Stimulated activated effector memory CD8-positive, alpha-beta T cell treated with anti-CD3 and anti-CD28 coated beads, Interleukin-12 subunit alpha, Interleukin-12 subunit beta, amount 100 ng/mL, for 72 hours (primary cell): ENCODE data around the gene EVI2B.
"Not testable (repeated sequence)": the region's sequence is repeated elsewhere in the genome, so short reads cannot be mapped to it uniquely, and the experiment has no call there.

ENCODE experiments used
- ATAC-seq: fragments of 150-1000 bp; cut with Tn5 transposase; 2 replicates; pipeline ENCODE4 v1.10.0; 2021
- DNase-seq, 2 donors: peaks; one replicate each; pipeline ENCODE4 v3.0.0; 2021 to 2022; ENCODE audit warnings: low spot score in 2 of 2
- H3K27ac Mint-ChIP-seq: one replicate; pipeline ENCODE4 v1.8.0; 2022; ENCODE audit warnings: mild to moderate bottlenecking, mixed read lengths
- H3K36me3 Mint-ChIP-seq: one replicate; pipeline ENCODE4 v1.8.0; 2022; ENCODE audit warnings: mild to moderate bottlenecking, mixed read lengths
- H3K4me1 Mint-ChIP-seq: one replicate; pipeline ENCODE4 v1.8.0; 2022; ENCODE audit warnings: mixed read lengths
- H3K4me3 Mint-ChIP-seq: one replicate; pipeline ENCODE4 v1.8.0; 2022; ENCODE audit warnings: mild to moderate bottlenecking, mixed read lengths
- H3K9me3 Mint-ChIP-seq: one replicate; pipeline ENCODE4 v1.8.0; 2022; ENCODE audit warnings: mixed read lengths

Gene EVI2B

DNA sequence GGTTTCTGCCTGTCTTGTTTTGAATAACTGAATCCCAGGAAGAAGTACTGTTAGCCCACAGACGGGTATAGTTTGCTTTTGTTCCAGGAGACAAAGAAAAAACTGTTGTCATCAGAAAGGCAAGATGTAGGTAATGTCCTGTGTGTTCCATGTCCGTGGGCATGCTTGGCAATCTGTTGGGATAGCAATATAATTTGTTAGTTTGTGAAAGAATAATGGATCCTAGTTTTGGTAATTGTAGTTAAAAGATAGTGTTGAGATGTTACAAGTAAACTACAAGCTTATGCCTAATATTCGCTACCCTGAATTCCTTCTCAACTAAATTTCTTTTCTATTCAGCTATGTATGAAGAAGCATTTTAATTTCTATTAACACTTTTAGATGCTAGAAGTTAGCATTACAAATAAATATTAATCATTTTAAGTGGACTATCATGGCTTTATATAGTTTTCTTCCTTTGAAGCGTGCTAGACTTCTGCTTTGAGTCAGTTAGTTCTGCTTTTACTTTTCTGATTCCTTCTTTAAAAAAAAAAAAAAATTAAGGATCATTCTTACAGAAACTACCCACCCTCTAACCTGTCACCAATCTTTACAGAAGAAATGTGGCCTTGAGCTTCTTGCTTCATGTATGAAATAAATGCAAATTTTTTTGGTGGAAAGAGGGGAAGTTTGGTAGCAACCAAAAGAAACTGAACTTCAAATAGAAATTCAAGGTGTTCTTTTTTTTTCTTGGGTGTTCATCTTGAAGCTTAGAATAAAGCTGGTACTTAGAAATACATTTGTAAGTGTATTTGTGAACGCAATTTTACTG, 5.2 kb upstream of the EVI2B start:
- ATAC-seq (peak; percentile 23), DNase-seq (no peak)
- H3K4me3 Mint-ChIP-seq = peak overlapping the region; percentile 70
- peaks cover 36% of the 10 kb centered on the region for H3K4me1 Mint-ChIP-seq
- H3K27ac Mint-ChIP-seq = peak overlapping the region; percentile 88
- peaks cover 46% of the 10 kb centered on the region for H3K36me3 Mint-ChIP-seq
- no peaks in the 10 kb centered on the region for H3K9me3 Mint-ChIP-seq

DNA sequence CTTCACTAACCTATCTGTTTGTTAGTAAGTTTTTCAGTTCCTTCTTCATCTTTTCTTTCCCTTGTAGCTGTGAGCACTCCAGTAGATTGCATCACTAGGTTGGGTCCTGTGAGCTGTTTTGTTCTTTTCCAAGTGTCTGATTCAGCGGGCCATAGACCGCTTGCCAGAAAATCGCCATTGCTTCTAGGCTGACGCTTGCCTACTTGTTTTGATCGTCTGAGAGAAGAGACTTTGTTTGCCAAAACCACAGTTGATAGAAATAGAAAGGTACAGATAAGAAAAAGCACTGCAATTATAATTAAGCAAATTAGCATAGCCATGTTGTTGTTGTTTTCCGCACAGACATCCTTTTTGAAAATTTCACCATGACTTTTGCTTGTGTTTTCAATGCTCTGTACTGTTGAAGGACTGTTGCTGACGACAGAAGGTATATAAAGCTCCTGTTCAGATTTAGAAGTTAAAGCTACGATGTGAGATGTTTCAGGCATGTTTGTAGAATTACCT, 4.5 kb upstream of the EVI2B start:
- peak overlapping the region; percentile 88 for H3K27ac Mint-ChIP-seq
- H3K4me3 Mint-ChIP-seq = peak overlapping the region; percentile 70
- peaks cover 31% of the 10 kb centered on the region for H3K4me1 Mint-ChIP-seq
- DNase-seq = peak in 1 of 2 donors; percentile 67
- ATAC-seq = peak; percentile 68
- no peaks in the 10 kb centered on the region for H3K9me3 Mint-ChIP-seq
- H3K36me3 Mint-ChIP-seq = peaks cover 46% of the 10 kb centered on the region

DNA sequence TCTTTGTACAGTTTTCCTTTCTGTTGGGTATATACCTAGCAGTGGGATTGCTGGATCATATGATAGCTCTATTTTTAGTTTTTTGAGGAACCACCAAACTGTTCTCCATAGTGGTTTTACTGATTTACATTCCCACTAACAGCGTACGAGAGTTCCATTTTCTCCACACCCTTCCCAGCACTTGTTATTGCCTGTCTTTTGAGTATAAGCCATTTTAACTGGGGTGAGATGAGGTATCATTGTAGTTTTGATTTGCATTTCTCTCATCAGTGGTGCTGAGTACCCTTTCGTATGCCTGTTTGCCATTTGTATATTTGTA, 887 bp upstream of the EVI2B start:
- no peak for DNase-seq
- H3K36me3 Mint-ChIP-seq = peaks cover 52% of the 10 kb centered on the region

DNA sequence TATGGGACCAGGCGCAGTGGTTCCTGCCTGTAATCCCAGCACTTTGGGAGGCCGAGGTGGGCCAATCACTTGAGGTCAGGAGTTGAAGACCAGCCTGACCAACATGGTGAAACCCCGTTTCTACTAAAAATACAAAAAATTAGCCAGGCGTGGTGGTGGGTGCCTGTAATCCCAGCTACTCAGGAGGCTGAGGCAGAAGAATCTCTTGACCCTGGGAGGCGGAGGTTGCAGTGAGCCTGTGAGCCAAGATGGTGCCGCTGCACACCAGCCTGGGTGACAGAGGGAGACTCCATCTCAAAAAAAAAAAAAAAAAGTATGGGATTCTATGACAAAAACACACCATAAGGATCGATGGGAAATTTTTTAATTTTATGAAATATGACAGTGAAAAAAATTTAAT, 1.6 kb downstream of the EVI2B start:
- H3K9me3 Mint-ChIP-seq, ATAC-seq: not testable (repeated sequence)
- peak in 1 of 2 donors; percentile 60 for DNase-seq
- H3K4me3 Mint-ChIP-seq = peak overlapping the region; percentile 58
- H3K27ac Mint-ChIP-seq = peak overlapping the region; percentile 65
- peaks cover 32% of the 10 kb centered on the region for H3K36me3 Mint-ChIP-seq
- H3K4me1 Mint-ChIP-seq = peaks cover 42% of the 10 kb centered on the region

More for the DNA sequence above, 887 bp upstream of the EVI2B start:
- Mint-ChIP-seq H3K27ac (peak overlapping the region; percentile 65), H3K4me1 (peaks cover 32% of the 10 kb centered on the region), H3K9me3 (no peaks in the 10 kb centered on the region), H3K4me3 (peak overlapping the region; percentile 58)
- no peak for ATAC-seq

DNA sequence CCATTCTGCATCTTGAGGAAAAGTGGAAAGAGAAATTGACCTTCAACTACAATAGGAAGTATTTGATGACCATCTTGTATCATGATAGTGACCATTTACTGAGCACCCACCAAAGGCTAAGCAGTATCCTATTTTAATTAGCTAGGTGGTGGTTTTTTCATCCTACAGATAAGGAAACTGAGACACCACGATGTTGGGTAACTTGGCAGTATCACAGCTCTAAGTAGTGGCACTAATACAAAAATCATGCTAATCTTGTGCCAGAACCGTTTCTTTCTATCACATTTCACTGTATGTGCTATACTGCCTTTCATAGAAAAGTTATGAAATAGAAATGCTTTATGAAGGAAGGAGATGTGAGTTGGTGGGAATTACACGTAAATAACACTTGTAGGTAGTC, 2.3 kb downstream of the EVI2B start:
- H3K4me3 Mint-ChIP-seq = peak overlapping the region; percentile 58
- H3K9me3 Mint-ChIP-seq = no peaks in the 10 kb centered on the region
- DNase-seq (no peak), ATAC-seq (no peak)
- peak overlapping the region; percentile 65 for H3K27ac Mint-ChIP-seq
- peaks cover 26% of the 10 kb centered on the region for H3K36me3 Mint-ChIP-seq
- peaks cover 41% of the 10 kb centered on the region for H3K4me1 Mint-ChIP-seq

DNA sequence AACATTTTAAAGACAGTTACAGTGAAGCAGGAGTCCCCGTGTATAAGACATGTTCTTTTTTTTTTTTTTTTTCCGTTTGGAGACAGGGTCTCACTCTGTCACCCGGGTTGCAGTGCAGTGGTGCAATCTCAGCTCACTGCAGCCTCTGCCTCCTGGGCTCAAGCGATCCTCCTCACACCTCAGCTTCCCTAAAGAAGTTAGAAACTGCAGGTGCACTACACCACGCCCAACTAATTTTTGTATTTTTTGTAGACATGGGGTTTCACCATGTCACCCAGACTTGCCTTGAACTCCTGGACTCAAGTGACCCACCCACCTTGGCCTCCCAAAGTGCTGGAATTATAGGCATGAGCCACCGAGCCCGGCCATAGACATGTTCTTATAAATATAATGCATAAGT, 3.0 kb downstream of the EVI2B start:
- peak overlapping the region; percentile 58 for H3K4me3 Mint-ChIP-seq
- no peaks in the 10 kb centered on the region for H3K9me3 Mint-ChIP-seq
- peaks cover 22% of the 10 kb centered on the region for H3K36me3 Mint-ChIP-seq
- H3K4me1 Mint-ChIP-seq = peaks cover 47% of the 10 kb centered on the region
- ATAC-seq (no peak), DNase-seq (no peak)
- peak overlapping the region; percentile 65 for H3K27ac Mint-ChIP-seq

DNA sequence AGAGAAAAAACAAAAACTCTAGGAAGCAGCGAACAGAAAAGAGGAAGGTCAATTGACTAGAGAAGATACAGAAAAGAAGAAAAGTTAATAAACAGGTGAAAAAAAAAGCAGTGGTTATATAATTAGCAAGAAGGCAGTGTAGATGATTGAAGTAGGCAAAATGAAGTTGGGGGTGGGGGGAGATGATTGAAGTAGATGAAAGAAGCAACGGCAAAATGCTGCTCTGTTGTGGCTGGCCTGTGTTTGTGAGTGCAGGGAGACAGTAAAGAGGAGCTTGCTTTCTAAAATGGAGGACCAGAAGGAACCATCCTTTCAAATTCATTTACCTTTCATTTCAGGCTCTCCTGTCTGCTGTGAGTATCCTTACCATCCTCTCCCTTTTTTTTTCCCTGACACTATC, 3.6 kb downstream of the EVI2B start:
- H3K36me3 Mint-ChIP-seq = peaks cover 27% of the 10 kb centered on the region
- no peak for ATAC-seq
- peak overlapping the region; percentile 58 for H3K4me3 Mint-ChIP-seq
- DNase-seq = no peak
- peak overlapping the region; percentile 65 for H3K27ac Mint-ChIP-seq
- H3K4me1 Mint-ChIP-seq = peaks cover 50% of the 10 kb centered on the region
- no peaks in the 10 kb centered on the region for H3K9me3 Mint-ChIP-seq

DNA sequence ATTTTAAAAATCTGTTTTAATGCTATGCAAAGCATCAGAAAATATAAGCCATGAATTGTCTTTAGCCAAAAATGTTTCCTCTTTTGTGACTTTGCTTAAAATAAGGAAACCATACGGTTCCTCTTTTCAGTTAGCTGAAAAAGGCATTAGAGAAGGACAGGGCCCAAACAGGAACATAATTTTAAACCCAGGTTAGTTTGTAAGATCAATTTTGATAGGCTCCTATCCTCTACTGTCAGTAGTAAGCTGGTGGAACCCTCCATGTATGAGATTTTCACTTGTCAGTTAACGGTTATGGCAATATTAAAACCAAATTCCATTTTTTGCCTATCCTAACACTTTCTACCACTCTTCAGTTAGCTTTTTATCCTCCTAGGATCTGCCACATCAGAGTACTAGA, 4.3 kb downstream of the EVI2B start:
- ATAC-seq = peak; percentile 39
- Mint-ChIP-seq H3K27ac (peak overlapping the region; percentile 65), H3K4me1 (peaks cover 52% of the 10 kb centered on the region), H3K9me3 (peaks cover 3% of the 10 kb centered on the region), H3K4me3 (peak overlapping the region; percentile 58), H3K36me3 (peaks cover 34% of the 10 kb centered on the region)
- no peak for DNase-seq

DNA sequence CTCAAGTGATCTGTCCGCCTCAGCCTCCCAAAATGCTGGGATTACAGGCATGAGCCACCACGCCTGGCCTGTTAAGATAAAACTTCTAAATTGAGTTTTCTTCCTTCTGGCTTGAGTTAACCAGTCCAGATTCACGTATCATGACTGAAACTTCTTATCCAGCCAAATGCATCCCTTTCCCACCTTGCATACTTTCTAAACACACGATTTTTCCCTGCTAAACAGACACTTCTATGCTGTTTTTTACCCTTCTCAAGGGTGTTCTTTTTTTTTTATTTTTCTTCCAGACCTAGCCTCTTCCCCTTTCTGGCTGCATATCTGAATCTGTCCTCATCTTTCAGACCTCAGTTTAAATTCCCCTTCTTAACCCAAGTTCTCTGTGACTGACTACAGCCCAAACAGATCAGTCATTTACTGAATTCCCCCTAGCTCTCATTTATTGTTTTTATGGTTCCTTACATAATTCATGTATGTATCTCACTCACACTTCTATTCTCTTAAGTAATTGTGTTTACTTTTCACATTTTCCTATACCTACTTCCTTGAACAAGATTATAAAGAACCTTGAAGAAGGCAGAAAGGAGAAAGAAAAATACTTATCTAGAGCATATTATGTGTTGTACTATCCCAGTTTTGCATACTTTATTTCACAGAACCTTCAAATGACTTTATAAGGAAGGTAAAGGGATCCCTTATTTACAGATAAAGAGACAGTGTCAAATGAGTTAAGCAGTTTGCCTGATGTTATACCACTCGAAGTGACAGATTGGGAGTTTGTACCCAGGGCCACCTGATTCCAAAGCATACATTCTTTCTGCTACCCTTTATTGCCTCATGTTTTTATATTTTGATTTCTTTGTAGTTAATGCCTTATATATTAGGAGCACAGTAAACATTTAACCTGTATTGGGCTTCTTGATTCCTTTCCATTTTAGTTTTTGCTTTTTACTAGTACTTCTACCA, 5.2 kb downstream of the EVI2B start:
- ATAC-seq = peak; percentile 89
- Mint-ChIP-seq H3K9me3 (peaks cover 3% of the 10 kb centered on the region), H3K27ac (peak overlapping the region; percentile 65), H3K4me1 (peaks cover 55% of the 10 kb centered on the region), H3K36me3 (peaks cover 43% of the 10 kb centered on the region), H3K4me3 (peak overlapping the region; percentile 58)
- DNase-seq = no peak

DNA sequence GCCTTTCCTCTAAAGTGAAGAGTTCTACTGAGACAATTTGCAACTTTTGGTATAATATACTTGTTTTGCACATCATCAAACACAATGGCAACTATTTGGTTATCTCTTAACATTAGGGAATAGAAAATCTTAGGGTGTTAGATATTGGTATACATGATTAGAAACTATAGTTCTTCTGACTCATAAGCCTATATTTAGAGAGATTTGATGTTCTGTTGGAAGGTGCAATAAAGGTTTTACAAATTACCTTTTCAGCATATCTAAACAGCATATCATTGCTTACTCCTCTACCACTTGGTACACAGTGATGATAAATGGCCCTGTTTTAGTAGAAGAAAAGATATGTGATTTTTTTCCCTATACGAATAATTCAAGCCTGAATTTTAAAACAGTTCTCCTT, 6.2 kb downstream of the EVI2B start:
- no peak overlapping the region for H3K27ac Mint-ChIP-seq
- peaks cover 55% of the 10 kb centered on the region for H3K4me1 Mint-ChIP-seq
- DNase-seq = no peak
- peak overlapping the region; percentile 58 for H3K4me3 Mint-ChIP-seq
- ATAC-seq = peak; percentile 52
- H3K9me3 Mint-ChIP-seq = peaks cover 3% of the 10 kb centered on the region
- peaks cover 53% of the 10 kb centered on the region for H3K36me3 Mint-ChIP-seq

DNA sequence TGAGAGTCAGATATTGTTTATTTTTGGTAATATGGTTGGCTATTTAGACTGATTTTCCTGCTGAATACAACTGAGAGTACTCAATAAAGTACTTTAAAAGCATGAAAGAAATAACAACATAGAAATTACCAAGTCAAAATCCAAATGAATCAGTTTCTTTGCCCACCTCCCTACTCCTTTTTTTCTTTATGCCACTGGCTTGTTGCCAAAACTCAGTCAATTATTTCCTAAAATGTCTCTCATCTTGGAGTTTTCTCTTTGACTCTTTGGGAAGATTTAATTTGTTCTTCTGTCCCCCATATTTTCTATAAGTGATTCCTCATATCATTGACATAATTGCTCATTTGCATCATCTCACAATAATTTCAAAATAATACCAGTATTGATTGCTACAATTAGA, 14.2 kb downstream of the EVI2B start:
- H3K27ac Mint-ChIP-seq = no peak overlapping the region
- no peaks in the 10 kb centered on the region for H3K9me3 Mint-ChIP-seq

DNA sequence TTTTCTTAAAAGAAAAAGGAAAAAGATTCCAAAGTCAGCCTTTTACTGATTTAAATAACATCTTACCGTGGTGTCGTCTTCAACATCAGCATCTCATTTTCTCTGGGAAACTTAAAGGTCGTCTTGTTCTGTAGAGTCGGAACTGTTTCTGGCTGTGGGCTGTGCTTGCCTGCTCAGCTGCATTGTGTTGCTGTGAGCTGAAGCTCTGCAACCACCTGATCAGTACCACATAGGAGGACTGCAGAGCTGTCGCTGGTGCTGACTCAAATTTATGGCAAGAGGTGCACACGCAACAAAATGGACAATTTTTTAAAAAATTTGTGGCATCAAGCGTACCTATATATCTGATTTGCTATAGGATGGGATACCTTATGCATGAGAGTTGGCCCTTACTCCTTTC, 16.8 kb downstream of the EVI2B start, which contains the start of gene OMG:
Gene OMG (minus strand): TSS at position 150 of the 400 bp plus-strand sequence. CDS start 908 bp downstream, outside the sequence.
- H3K27ac Mint-ChIP-seq = no peak within 1 kb of the TSS
- no peak within 1 kb of the TSS for H3K4me3 Mint-ChIP-seq
- DNase-seq (no peak), ATAC-seq (no peak)
- H3K36me3 Mint-ChIP-seq = peaks cover 11% of the 10 kb centered on the region
- no peaks in the 10 kb centered on the region for H3K9me3 Mint-ChIP-seq
- no peaks in the 10 kb centered on the region for H3K4me1 Mint-ChIP-seq

More for the DNA sequence above, 14.2 kb downstream of the EVI2B start:
- Mint-ChIP-seq H3K36me3 (peaks cover 36% of the 10 kb centered on the region), H3K4me3 (no peak overlapping the region), H3K4me1 (peaks cover 8% of the 10 kb centered on the region)
- ATAC-seq (no peak), DNase-seq (no peak)

DNA sequence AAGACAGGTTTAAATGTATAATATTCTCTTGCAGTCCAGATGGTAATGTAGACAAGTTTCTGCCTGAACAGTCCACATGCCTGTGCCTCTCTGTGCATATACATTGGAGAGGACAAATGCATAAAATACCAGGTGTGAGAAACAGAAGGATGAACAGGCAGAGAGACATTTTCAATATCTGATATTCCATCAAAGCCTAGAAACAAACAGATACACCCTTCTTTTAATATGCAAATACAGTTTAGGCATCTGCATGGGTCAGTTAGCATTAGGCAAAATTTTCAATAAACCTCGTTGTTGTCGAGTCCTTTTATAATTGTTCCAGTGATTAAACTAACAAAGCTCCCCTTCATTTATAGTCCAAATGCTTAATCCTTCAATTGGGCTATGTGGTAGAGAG, 17.7 kb downstream of the EVI2B start:
- DNase-seq (no peak), ATAC-seq (no peak)
- no peak overlapping the region for H3K4me3 Mint-ChIP-seq
- no peaks in the 10 kb centered on the region for H3K4me1 Mint-ChIP-seq
- peaks cover 5% of the 10 kb centered on the region for H3K36me3 Mint-ChIP-seq
- no peaks in the 10 kb centered on the region for H3K9me3 Mint-ChIP-seq
- H3K27ac Mint-ChIP-seq = no peak overlapping the region

DNA sequence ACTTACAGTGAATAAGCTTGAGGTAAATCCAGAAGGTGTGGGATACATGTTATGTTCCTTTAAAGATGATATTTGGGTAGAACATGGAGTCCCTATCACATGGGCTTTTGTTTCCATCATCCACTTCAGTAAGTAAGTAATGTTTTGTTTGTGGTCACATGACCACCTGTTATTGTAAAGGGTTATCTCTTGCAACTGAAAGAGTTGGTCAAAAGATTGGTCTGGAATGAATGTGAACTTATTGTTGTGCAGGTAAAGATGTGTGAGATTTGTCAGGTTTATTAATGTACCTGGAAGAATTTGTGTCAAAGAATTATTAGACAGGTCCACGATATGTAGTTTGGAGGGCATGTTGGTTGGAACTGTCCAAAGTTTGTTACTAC, 18.4 kb downstream of the EVI2B start:
- Mint-ChIP-seq H3K4me1 (no peaks in the 10 kb centered on the region), H3K36me3 (no peaks in the 10 kb centered on the region), H3K4me3 (no peak overlapping the region), H3K27ac (no peak overlapping the region), H3K9me3 (no peaks in the 10 kb centered on the region)
- ATAC-seq (no peak), DNase-seq (no peak)

DNA sequence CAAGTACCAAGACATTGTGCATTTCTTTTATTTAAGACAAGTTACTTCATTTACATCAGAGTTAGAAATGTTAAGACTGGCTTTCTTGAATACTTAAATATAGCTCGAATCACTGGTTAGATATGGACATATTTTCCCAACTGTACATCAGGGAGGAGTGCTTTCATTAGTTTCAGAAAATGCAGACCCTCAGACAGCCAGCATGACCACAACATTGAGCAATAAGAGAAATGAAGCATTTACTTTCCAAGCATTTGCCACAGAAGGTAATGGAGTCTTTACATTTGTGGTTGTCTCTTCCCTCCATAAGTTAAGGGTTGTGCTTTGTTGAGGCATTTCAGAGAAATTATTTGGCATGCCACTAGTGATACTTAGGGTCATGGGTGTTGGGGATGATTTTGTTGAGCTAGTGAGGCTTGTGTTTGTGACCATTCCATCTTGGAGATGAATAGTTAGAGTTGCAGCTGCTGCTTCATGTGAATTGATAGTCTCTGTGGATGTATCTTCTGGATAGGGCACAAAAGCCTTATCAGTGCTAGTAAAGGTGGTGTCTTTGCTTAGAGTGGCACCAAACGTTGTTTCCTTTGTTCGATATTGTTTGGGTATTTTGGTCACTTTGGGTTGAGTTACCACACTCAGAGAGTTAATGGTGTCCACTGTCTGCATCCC, 18.9 kb downstream of the EVI2B start:
- Mint-ChIP-seq H3K4me3 (no peak overlapping the region), H3K9me3 (no peaks in the 10 kb centered on the region)
- DNase-seq = no peak

More for the DNA sequence above, 18.9 kb downstream of the EVI2B start:
- no peak for ATAC-seq
- Mint-ChIP-seq H3K27ac (no peak overlapping the region), H3K4me1 (no peaks in the 10 kb centered on the region), H3K36me3 (no peaks in the 10 kb centered on the region)
